Measurements from ENCODE around the gene GFY.

Gene GFY

GRCh38 chr19:49435670-49436069 lies 10.5 kb downstream of the GFY start:
- Histone ChIP-seq H3K9ac (ENCODE audit: low read depth in 1 of 2, low read length in 2 of 2) (no peak overlapping the region), H3K9me3 (ENCODE audit: control insufficient read depth in 1 of 2, low read length in 2 of 2) (no peaks in the 10 kb centered on the region), H3K27me3 (ENCODE audit: control insufficient read depth in 1 of 2, insufficient read depth in 2 of 2, low read length in 2 of 2) (peaks cover 86 to 88% of the 10 kb centered on the region in 2 donors), H3K4me1 (ENCODE audit: control insufficient read depth in 1 of 2, insufficient read depth in 2 of 2, low read length in 2 of 2) (no peaks in the 10 kb centered on the region), H3K4me3 (ENCODE audit: low read depth in 1 of 2, low read length in 2 of 2) (no peak overlapping the region), H3K27ac (ENCODE audit: low read depth, low read length) (no peak overlapping the region), H3K36me3 (ENCODE audit: control insufficient read depth in 1 of 2, insufficient read depth in 2 of 2, low read length in 2 of 2) (no peaks in the 10 kb centered on the region)

- Histone ChIP-seq H3K9me3 (ENCODE audit: control insufficient read depth in 1 of 2, low read length in 2 of 2) (no peaks in the 10 kb centered on the region), H3K9ac (ENCODE audit: low read depth in 1 of 2, low read length in 2 of 2) (no peak overlapping the region), H3K36me3 (ENCODE audit: control insufficient read depth in 1 of 2, insufficient read depth in 2 of 2, low read length in 2 of 2) (no peaks in the 10 kb centered on the region), H3K27me3 (ENCODE audit: control insufficient read depth in 1 of 2, insufficient read depth in 2 of 2, low read length in 2 of 2) (peaks cover 82 to 85% of the 10 kb centered on the region in 2 donors), H3K4me3 (ENCODE audit: low read depth in 1 of 2, low read length in 2 of 2) (no peak overlapping the region), H3K27ac (ENCODE audit: low read depth, low read length) (no peak overlapping the region), H3K4me1 (ENCODE audit: control insufficient read depth in 1 of 2, insufficient read depth in 2 of 2, low read length in 2 of 2) (no peaks in the 10 kb centered on the region)
Measured at GRCh38 chr19:49436381-49437017, 11.3 kb downstream of the GFY start.

GRCh38 chr19:49437231-49437630 lies 12.0 kb downstream of the GFY start:
- Histone ChIP-seq H3K27me3 (ENCODE audit: control insufficient read depth in 1 of 2, insufficient read depth in 2 of 2, low read length in 2 of 2) (peaks cover 76 to 86% of the 10 kb centered on the region in 2 donors), H3K36me3 (ENCODE audit: control insufficient read depth in 1 of 2, insufficient read depth in 2 of 2, low read length in 2 of 2) (no peaks in the 10 kb centered on the region), H3K4me3 (ENCODE audit: low read depth in 1 of 2, low read length in 2 of 2) (no peak overlapping the region), H3K9me3 (ENCODE audit: control insufficient read depth in 1 of 2, low read length in 2 of 2) (no peaks in the 10 kb centered on the region), H3K4me1 (ENCODE audit: control insufficient read depth in 1 of 2, insufficient read depth in 2 of 2, low read length in 2 of 2) (peaks cover 0 to 2% of the 10 kb centered on the region in 2 donors), H3K9ac (ENCODE audit: low read depth in 1 of 2, low read length in 2 of 2) (no peak overlapping the region), H3K27ac (ENCODE audit: low read depth, low read length) (no peak overlapping the region)

GRCh38 chr19:49438261-49438660 lies 13.1 kb downstream of the GFY start:
- Histone ChIP-seq H3K27me3 (ENCODE audit: control insufficient read depth in 1 of 2, insufficient read depth in 2 of 2, low read length in 2 of 2) (peaks cover 65 to 79% of the 10 kb centered on the region in 2 donors), H3K9ac (ENCODE audit: low read depth in 1 of 2, low read length in 2 of 2) (no peak overlapping the region)

GRCh38 chr19:49439836-49440235 lies 14.6 kb downstream of the GFY start:
- Histone ChIP-seq H3K27me3 (ENCODE audit: control insufficient read depth in 1 of 2, insufficient read depth in 2 of 2, low read length in 2 of 2) (peaks cover 53 to 68% of the 10 kb centered on the region in 2 donors), H3K9ac (ENCODE audit: low read depth in 1 of 2, low read length in 2 of 2) (no peak overlapping the region), H3K27ac (ENCODE audit: low read depth, low read length) (no peak overlapping the region)

More at GRCh38 chr19:49438261-49438660, 13.1 kb downstream of the GFY start:
- H3K27ac ChIP-seq (ENCODE audit: low read depth, low read length) = no peak overlapping the region
- H3K4me1 ChIP-seq (ENCODE audit: control insufficient read depth in 1 of 2, insufficient read depth in 2 of 2, low read length in 2 of 2) = peaks cover 0 to 5% of the 10 kb centered on the region in 2 donors
- no peak overlapping the region for H3K4me3 ChIP-seq (ENCODE audit: low read depth in 1 of 2, low read length in 2 of 2)
- no peaks in the 10 kb centered on the region for H3K36me3 ChIP-seq (ENCODE audit: control insufficient read depth in 1 of 2, insufficient read depth in 2 of 2, low read length in 2 of 2)
- no peaks in the 10 kb centered on the region for H3K9me3 ChIP-seq (ENCODE audit: control insufficient read depth in 1 of 2, low read length in 2 of 2)

GRCh38 chr19:49440439-49441209 lies 15.4 kb downstream of the GFY start:
- H3K9ac ChIP-seq (ENCODE audit: low read depth in 1 of 2, low read length in 2 of 2) = no peak overlapping the region

More at GRCh38 chr19:49439836-49440235, 14.6 kb downstream of the GFY start:
- Histone ChIP-seq H3K4me1 (ENCODE audit: control insufficient read depth in 1 of 2, insufficient read depth in 2 of 2, low read length in 2 of 2) (peaks cover 0 to 5% of the 10 kb centered on the region in 2 donors), H3K36me3 (ENCODE audit: control insufficient read depth in 1 of 2, insufficient read depth in 2 of 2, low read length in 2 of 2) (no peaks in the 10 kb centered on the region), H3K4me3 (ENCODE audit: low read depth in 1 of 2, low read length in 2 of 2) (no peak overlapping the region), H3K9me3 (ENCODE audit: control insufficient read depth in 1 of 2, low read length in 2 of 2) (no peaks in the 10 kb centered on the region)

GRCh38 chr19:49441210-49441959 lies 16.2 kb downstream of the GFY start, which contains the start of gene SLC17A7:
Gene SLC17A7 (minus strand): TSS chr19:49441527. CDS start chr19:49441379, 148 bp downstream.
- H3K9ac ChIP-seq (ENCODE audit: low read depth in 1 of 2, low read length in 2 of 2) = no peak within 1 kb of the TSS
- peaks cover 43 to 54% of the 10 kb centered on the region in 2 donors for H3K27me3 ChIP-seq (ENCODE audit: control insufficient read depth in 1 of 2, insufficient read depth in 2 of 2, low read length in 2 of 2)
- no peaks in the 10 kb centered on the region for H3K36me3 ChIP-seq (ENCODE audit: control insufficient read depth in 1 of 2, insufficient read depth in 2 of 2, low read length in 2 of 2)
- H3K9me3 ChIP-seq (ENCODE audit: control insufficient read depth in 1 of 2, low read length in 2 of 2) = no peaks in the 10 kb centered on the region
- no peak within 1 kb of the TSS for H3K27ac ChIP-seq (ENCODE audit: low read depth, low read length)
- H3K4me3 ChIP-seq (ENCODE audit: low read depth in 1 of 2, low read length in 2 of 2) = peak within 1 kb of the TSS in 1 of 2 donors; percentile 79
- H3K4me1 ChIP-seq (ENCODE audit: control insufficient read depth in 1 of 2, insufficient read depth in 2 of 2, low read length in 2 of 2) = peaks cover 0 to 5% of the 10 kb centered on the region in 2 donors

More at GRCh38 chr19:49440439-49441209, 15.4 kb downstream of the GFY start:
- H3K9me3 ChIP-seq (ENCODE audit: control insufficient read depth in 1 of 2, low read length in 2 of 2) = no peaks in the 10 kb centered on the region
- H3K27ac ChIP-seq (ENCODE audit: low read depth, low read length) = no peak overlapping the region
- H3K4me3 ChIP-seq (ENCODE audit: low read depth in 1 of 2, low read length in 2 of 2) = no peak overlapping the region
- peaks cover 0 to 5% of the 10 kb centered on the region in 2 donors for H3K4me1 ChIP-seq (ENCODE audit: control insufficient read depth in 1 of 2, insufficient read depth in 2 of 2, low read length in 2 of 2)
- peaks cover 45 to 61% of the 10 kb centered on the region in 2 donors for H3K27me3 ChIP-seq (ENCODE audit: control insufficient read depth in 1 of 2, insufficient read depth in 2 of 2, low read length in 2 of 2)
- H3K36me3 ChIP-seq (ENCODE audit: control insufficient read depth in 1 of 2, insufficient read depth in 2 of 2, low read length in 2 of 2) = no peaks in the 10 kb centered on the region

GRCh38 chr19:49441960-49442350 lies 16.8 kb downstream of the GFY start:
- H3K27ac ChIP-seq (ENCODE audit: low read depth, low read length) = no peak overlapping the region
- no peak overlapping the region for H3K9ac ChIP-seq (ENCODE audit: low read depth in 1 of 2, low read length in 2 of 2)
- no peak overlapping the region for H3K4me3 ChIP-seq (ENCODE audit: low read depth in 1 of 2, low read length in 2 of 2)
- peaks cover 0 to 5% of the 10 kb centered on the region in 2 donors for H3K4me1 ChIP-seq (ENCODE audit: control insufficient read depth in 1 of 2, insufficient read depth in 2 of 2, low read length in 2 of 2)
- H3K36me3 ChIP-seq (ENCODE audit: control insufficient read depth in 1 of 2, insufficient read depth in 2 of 2, low read length in 2 of 2) = no peaks in the 10 kb centered on the region
- no peaks in the 10 kb centered on the region for H3K9me3 ChIP-seq (ENCODE audit: control insufficient read depth in 1 of 2, low read length in 2 of 2)
- H3K27me3 ChIP-seq (ENCODE audit: control insufficient read depth in 1 of 2, insufficient read depth in 2 of 2, low read length in 2 of 2) = peaks cover 37 to 49% of the 10 kb centered on the region in 2 donors

GRCh38 chr19:49442354-49442753 lies 17.2 kb downstream of the GFY start:
- Histone ChIP-seq H3K4me3 (ENCODE audit: low read depth in 1 of 2, low read length in 2 of 2) (peak overlapping the region in 1 of 2 donors; percentile 79), H3K4me1 (ENCODE audit: control insufficient read depth in 1 of 2, insufficient read depth in 2 of 2, low read length in 2 of 2) (peaks cover 0 to 5% of the 10 kb centered on the region in 2 donors), H3K9ac (ENCODE audit: low read depth in 1 of 2, low read length in 2 of 2) (no peak overlapping the region), H3K36me3 (ENCODE audit: control insufficient read depth in 1 of 2, insufficient read depth in 2 of 2, low read length in 2 of 2) (no peaks in the 10 kb centered on the region), H3K27me3 (ENCODE audit: control insufficient read depth in 1 of 2, insufficient read depth in 2 of 2, low read length in 2 of 2) (peaks cover 35 to 45% of the 10 kb centered on the region in 2 donors), H3K9me3 (ENCODE audit: control insufficient read depth in 1 of 2, low read length in 2 of 2) (no peaks in the 10 kb centered on the region), H3K27ac (ENCODE audit: low read depth, low read length) (no peak overlapping the region)

Data from duodenal mucosa (tissue), 2 donors.